Neural progenitor cell (in vitro differentiated cells): ENCODE results near the gene SYT17.

ENCODE experiments used
- EZH2 ChIP-seq: fragments of 200-600 bp; sonication (generic); IDR thresholded peaks from 2 replicates; pipeline ENCODE4 v1.6.1; 2017; ENCODE audit warnings: antibody characterized with exemption, mild to moderate bottlenecking, moderate library complexity
- EZH2phosphoT487 ChIP-seq: fragments of 200-600 bp; sonication (generic); IDR thresholded peaks from 2 replicates; pipeline ENCODE4 v1.6.1; 2017; ENCODE audit warnings: antibody characterized with exemption
- TF ChIP-seq, protein P1 (sequence below): fragments of 200-600 bp; sonication (generic); IDR thresholded peaks from 2 replicates; pipeline ENCODE4 v1.5.1; 2017; ENCODE audit warnings: antibody characterized with exemption, mild to moderate bottlenecking

DNA sequence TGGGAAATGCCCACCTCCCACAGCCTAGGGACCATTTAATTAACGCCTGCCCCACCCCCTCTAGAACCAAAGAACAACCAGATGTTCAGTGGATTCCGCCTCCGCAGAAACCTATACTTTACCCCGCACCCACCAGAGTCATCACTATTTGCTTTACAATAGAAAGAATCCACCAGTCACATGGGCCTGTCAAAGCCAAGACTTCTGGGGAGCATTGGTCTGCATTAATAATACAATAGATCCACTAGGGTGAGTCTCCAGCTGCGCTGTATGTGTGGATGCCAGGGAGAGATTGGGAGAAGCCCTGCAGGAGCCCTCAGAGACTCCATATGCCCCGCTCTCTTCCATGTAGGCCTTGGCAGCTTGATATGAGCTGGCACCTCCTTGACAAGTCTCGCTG lies 148.8 kb downstream of the SYT17 start:
- TF ChIP-seq, protein P1, sequence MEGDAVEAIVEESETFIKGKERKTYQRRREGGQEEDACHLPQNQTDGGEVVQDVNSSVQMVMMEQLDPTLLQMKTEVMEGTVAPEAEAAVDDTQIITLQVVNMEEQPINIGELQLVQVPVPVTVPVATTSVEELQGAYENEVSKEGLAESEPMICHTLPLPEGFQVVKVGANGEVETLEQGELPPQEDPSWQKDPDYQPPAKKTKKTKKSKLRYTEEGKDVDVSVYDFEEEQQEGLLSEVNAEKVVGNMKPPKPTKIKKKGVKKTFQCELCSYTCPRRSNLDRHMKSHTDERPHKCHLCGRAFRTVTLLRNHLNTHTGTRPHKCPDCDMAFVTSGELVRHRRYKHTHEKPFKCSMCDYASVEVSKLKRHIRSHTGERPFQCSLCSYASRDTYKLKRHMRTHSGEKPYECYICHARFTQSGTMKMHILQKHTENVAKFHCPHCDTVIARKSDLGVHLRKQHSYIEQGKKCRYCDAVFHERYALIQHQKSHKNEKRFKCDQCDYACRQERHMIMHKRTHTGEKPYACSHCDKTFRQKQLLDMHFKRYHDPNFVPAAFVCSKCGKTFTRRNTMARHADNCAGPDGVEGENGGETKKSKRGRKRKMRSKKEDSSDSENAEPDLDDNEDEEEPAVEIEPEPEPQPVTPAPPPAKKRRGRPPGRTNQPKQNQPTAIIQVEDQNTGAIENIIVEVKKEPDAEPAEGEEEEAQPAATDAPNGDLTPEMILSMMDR: no peak
- no peak for TF ChIP-seq EZH2
- no peak for TF ChIP-seq EZH2phosphoT487
